ENCODE data around the gene NDRG4.

NDRG4 gene

DNA sequence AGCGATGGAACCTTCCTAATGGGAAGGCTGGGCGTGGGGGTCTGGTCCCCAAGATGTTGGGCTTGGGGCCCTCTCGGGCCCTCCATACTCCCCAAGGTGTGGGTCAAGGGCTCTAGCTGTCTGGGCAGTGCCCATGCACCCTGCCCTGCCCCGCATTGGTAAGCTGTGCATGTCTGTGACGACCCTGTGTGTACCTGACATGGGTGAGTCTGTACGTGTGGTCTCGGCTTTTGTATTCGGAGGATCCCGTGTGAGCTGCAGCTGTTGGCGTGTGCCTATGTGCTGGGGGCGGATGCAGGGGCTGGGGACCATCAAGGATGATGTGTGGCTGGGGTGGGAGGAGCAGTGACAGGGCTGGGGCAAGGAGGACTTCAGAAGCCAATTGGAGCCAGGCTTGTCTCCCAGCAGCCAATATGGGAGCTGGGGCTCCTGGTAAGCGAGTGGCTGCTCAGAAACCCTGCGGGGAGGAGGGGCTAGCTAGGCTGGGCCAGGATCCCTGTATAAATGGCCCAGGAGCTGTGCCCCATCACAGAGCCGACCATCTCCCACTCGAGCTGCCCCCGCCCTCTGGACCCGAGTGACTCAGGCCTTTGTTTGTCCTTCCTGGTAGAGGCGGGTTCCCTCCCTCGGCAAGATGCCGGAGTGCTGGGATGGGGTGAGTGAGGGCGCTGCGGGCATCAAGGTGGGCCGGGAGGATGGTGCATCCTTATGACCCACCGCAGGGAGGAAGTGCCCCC is at the start of gene NDRG4:
NDRG4 (plus strand) TSS at position 529 of the 737 bp plus-strand sequence; CDS start at position 635, 106 bp downstream.
- DNase-seq (ENCODE audit: low spot score): peak; percentile 95

- DNase-seq (ENCODE audit: low spot score): no peak
These were observed 49.4 kb upstream of the NDRG4 start for GRCh38 chr16:58450590-58450989.

- peak; percentile 70 for DNase-seq (ENCODE audit: low spot score)
These were observed 48.7 kb upstream of the NDRG4 start for GRCh38 chr16:58451265-58451689.

DNA sequence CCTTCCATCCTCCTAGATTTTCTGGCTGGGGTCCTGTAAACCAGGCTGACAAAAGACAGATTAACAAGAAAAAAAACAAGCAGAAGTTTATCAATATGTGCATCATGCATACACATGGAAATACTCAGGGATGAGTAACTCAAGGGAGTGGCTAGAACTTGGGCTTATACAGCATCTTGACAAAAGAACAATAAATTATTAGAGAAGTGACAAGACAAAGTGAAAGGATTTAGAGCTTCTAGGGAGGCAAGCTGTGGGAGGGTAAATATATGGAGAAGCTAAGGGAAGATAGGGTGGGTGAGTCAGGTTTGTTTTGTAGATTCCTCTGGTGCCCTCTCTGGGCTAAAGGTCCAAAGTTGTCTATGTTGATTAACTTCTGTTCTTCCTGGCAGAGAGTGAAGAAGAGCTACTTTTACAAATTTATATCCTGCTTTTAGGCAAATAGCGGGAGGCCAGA is 48.0 kb upstream of the NDRG4 start:
- no peak for DNase-seq (ENCODE audit: low spot score)

DNA sequence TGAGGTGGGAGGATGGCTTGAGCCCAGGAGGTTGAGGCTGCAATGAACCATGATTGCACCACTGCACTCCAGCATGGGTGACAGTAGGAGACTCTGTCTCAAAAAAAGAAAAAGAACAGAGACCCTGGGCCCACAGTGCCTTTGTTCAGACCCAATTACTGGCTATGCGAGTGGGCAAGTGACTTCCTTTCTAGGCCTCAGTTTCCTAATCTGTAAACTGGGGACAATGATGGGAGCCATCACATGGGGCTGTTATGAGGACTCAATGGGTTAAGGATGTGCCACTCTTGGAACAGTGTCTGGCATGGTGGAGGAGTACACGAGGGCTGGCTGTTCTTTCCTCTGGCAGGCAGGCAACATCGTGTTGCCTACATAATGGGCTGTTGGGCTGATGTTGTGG is 47.3 kb upstream of the NDRG4 start:
- no peak for DNase-seq (ENCODE audit: low spot score)

DNA sequence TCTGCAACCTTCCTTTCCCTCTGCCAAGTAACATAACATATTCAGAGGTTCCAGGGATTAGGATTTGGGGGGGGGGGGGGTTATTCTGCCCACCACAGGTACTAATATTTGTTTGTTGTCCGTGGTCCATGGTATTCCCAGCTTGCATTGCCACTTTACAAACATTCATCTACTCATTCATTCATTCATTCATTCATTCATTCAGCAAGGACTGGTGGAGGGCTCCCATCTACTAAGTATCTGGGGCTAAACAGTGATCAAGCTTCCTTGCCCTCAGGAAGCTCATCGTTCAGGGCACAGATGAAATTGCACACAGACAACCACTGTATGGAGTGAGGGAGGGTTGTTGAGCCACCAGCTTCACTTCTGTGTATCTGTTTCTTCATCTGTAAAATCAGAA is 45.8 kb upstream of the NDRG4 start:
- DNase-seq (ENCODE audit: low spot score): no peak

DNA sequence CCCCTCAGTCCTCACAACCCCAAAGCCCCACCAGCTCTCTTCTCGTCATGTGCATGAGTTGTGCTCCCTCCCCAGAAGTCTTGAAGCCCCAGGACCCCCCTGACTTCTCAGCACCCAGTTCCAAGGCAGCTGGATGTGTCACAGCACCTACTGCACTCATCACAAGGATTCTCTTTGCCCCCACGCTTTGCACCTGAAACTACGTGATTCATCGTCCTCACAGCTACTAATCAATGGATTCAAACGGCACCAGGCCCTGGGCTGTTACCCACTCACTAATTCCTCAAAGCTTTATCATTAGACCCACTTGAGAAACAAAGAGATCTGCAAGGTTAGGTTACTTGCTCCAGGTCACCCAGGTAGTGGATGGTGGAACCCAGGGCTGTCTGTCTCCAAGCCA is 45.1 kb upstream of the NDRG4 start:
- DNase-seq (ENCODE audit: low spot score): peak; percentile 40

GRCh38 chr16:58455750-58456149 is 44.2 kb upstream of the NDRG4 start:
- no peak for DNase-seq (ENCODE audit: low spot score)

DNA sequence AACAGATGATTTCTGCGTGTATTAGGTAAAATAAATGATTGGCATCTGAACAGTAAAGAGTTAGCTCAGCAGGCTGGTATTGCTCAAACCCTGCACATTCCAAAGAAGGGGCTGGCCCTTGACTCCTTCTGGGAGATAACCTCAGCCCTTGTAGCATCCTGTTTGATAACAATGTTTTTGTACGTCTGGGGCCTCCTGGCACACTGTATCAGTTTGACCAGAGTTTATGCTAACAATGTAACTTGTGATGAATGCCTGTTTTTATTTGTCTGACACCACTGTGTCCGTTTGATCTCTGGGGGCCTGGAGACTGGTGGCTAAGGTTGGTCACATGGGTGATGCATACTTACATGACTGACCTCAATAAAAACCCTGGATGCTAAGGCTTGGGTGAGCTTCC is 43.8 kb upstream of the NDRG4 start:
- no peak for DNase-seq (ENCODE audit: low spot score)

DNA sequence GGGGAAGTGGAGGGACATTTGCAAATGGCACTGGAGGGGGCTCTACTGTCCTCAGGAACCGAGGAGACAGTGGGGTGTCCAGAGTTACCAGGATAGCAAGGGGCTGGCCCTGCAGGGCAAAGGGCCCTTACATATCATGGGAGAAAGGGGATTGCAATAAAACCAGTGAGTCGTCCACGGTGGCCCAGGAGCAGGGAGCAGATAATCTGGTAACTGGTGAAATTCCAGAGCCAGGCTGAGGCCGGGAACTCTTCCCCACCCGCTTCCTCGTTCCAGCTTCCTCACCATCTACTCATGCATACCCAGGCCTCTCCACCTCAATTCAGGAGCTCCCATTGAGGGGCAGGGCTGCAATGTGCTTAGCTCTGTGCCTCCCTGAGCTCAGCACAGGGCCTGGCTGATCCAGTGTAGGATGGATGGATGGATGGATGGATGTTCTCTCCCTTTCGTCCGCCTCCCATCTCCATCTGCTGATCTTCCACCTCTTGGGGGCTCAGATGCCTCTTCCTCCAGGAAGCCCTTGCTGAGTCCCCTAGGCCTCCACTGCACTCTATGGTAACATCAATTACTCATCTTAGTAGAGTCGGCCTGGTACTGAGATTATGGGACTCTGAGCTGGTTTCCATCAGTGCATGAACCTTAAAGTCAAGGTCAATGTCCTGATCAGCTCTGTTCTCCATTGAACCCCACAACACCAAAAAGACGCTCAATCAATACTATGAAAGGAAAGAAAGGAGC is 41.2 kb upstream of the NDRG4 start:
- no peak for DNase-seq (ENCODE audit: low spot score)

- DNase-seq (ENCODE audit: low spot score): no peak
These were observed 40.4 kb upstream of the NDRG4 start for GRCh38 chr16:58459344-58460218.

DNA sequence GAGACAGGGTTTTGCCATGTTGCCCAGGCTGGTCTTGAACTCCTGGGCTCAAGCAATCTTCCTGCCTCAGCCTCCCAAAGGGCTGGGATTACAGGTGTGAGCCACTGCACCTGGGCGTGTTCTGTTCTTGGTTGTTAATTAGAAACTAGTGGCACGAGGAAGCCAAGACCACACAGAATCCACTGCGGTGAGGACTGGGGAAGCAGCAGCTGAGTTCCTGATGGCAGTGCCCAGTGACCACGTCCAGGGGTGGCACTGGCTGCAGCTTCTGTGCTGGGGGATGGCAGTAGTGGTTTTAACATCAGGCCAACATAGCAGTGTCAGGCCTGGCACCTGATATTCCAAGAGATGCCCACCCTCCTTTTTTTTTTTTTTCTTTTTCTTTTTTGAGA is 39.7 kb upstream of the NDRG4 start:
- DNase-seq (ENCODE audit: low spot score): no peak

DNA sequence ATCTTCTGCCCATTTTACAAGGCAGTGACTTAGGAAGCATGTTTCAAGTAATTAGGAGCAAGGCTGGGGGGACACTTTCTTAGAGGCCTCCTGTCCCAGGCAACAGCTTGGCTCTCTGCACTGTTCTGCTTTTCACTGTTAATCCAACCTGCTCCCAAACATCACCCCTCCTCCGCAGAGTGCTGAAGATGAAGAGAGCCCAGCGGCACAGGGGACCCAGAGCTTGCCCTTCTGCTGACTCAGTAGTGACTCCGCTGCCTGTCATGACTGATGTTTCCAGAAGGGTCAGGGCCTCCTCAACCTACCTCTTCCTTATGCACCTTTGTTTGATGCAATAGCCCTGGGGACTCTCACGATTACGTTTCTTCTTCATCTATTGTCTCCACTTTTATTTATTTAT is 38.9 kb upstream of the NDRG4 start:
- no peak for DNase-seq (ENCODE audit: low spot score)

- no peak for DNase-seq (ENCODE audit: low spot score)
These were observed 38.3 kb upstream of the NDRG4 start for GRCh38 chr16:58461640-58462039.

- DNase-seq (ENCODE audit: low spot score): no peak
These were observed 37.9 kb upstream of the NDRG4 start for GRCh38 chr16:58462089-58462488.

GRCh38 chr16:58462499-58462996 is 37.4 kb upstream of the NDRG4 start:
- no peak for DNase-seq (ENCODE audit: low spot score)

DNA sequence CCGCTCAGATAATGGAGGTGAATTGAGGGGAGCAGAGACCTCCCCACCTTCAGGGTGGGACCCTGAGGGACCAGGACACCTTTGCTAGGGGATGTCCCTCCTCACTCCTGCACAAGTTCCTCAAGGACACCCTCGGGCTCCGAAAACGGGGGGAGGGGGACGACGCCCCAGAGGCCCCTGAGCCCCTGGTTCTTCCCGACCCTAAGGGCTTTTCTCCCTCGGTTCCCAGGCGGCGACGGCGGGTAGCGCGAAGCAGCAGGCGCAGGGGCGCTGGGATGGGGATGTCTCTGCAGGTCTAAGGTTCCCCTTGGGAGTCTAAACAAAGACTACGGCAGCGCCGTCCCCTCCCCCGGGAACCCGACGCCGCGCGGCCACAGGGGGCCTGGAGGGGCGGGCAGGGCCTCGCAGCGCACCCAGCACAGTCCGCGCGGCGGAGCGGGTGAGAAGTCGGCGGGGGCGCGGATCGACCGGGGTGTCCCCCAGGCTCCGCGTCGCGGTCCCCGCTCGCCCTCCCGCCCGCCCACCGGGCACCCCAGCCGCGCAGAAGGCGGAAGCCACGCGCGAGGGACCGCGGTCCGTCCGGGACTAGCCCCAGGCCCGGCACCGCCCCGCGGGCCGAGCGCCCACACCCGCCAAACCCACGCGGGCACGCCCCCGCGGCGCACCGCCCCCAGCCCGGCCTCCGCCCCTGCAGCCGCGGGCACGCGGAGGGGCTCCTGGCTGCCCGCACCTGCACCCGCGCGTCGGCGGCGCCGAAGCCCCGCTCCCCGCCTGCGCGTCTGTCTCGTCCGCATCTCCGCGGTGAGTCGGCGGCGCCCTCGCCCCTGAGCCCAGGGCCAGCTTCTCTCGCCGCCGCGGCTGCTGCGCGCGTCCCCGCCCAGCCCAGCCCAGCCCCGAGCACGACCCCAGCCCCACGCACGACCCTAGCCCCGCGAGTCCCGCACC is 36.7 kb upstream of the NDRG4 start:
- DNase-seq (ENCODE audit: low spot score): no peak

DNA sequence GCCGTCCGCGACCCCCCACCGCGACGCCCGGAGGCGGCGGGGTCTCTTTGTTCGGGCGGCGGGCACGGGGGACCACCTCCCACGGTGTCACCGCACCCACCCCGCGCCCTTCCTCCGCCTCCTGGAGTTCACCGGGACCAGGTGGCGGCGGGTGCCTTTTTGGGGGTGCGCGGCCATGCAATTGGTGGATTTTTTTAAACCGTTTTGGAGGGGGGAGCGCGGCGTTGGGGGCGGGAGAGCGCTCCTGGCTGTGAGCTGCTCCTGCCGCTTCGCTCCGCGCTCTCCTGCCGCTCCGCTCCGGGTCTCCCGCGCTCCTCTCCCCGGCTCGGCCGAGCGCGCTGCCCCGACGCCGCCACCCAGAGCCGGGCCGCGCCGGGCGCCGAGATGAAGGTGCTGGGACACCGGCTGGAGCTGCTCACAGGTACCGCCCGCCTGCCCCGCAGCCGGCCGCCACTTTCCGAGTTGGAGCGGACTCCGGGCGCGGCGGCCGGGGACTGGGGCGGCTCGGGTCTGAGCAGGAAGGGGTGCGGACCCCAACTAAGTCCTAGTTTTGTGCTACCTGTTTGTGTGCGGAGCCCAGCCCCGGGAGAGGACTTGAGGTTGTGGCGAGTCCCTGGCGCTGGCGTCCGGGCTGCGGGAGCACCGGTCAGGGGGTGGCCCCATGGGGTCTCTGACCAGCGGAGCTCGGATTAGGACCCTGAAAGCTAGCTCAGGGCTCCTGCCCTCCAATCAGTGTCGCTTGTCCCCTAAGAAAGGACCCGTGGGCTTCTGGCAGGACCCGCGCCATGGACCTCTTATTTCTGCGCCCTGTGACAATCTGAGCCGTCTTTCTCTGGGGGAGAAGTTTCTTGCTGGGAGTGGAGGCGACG is 35.7 kb upstream of the NDRG4 start:
- DNase-seq (ENCODE audit: low spot score): peak; percentile 46

DNA sequence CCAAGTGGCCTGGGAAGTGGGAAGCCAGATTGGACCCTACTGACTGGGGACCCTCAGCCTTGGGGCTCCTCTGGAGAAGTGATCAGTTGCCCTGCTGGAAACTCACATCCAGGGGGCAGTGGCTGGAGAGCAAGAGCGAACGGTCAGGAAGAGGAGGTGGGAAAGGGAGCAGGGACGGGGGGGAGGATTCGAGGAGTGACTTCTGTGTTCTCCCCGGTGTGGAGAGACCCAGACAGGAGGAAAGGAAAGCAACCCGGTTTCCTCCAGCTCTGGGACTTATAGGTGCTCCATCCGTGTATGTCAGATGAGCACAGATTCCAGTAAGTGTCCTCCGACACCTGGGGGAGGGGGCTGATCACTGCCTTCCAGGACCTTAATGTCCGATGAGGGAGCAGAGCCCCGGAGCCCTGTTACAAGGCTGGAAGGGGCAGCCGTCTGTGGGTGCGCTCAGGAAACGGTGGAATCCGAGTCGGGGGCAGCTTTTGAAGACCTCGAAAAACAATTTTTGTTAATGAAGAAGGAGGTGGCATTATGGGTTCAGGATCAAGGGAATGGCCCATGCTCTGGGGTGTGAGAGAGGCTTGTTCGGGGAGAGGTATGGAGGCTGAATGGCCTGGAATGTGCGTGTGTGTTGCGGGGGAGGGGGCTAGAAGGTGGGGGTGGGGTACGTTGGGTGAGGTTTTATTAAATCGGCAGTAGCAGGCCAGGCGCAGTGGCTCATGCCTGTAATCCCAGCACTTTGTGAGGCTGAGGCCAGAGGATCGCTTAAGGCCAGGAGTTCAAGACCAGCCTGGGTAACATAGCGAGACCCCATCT is 34.8 kb upstream of the NDRG4 start:
- no peak for DNase-seq (ENCODE audit: low spot score)

All from putamen (tissue), 1 donor.